ENCODE data around the gene RABL3.

RABL3 gene

GRCh38 chr3:120780977-120781376 lies 38.7 kb upstream of the RABL3 start:
- H3K27ac ChIP-seq (ENCODE audit: low read length), result no peak overlapping the region

GRCh38 chr3:120778776-120779175 lies 36.5 kb upstream of the RABL3 start:
- Histone ChIP-seq H3K4me3 (ENCODE audit: low read depth in 1 of 2, low read length in 2 of 2) (no peak overlapping the region), H3K9ac (ENCODE audit: low read depth, low read length) (no peak overlapping the region), H3K4me2 (ENCODE audit: insufficient read depth, low read length) (no peak overlapping the region), H3K36me3 (ENCODE audit: insufficient read depth, low read length) (peaks cover 60% of the 10 kb centered on the region), H2AFZ (ENCODE audit: low read depth, low read length) (no peak overlapping the region), H3K9me3 (ENCODE audit: insufficient read depth, low read length, severe bottlenecking) (no peaks in the 10 kb centered on the region), H4K20me1 (ENCODE audit: insufficient read depth, low read length) (no peaks in the 10 kb centered on the region), H3K27ac (ENCODE audit: low read length) (no peak overlapping the region), H3K27me3 (ENCODE audit: insufficient read depth, low read length, poor library complexity) (no peaks in the 10 kb centered on the region), H3K4me1 (ENCODE audit: insufficient read depth, low read length) (no peaks in the 10 kb centered on the region), H3K79me2 (ENCODE audit: insufficient read depth, low read length) (no peaks in the 10 kb centered on the region)
- ATAC-seq (ENCODE audit: insufficient read depth, low read depth), result no peak
- no peak for DNase-seq
- no peak for TF ChIP-seq CTCF (IDR thresholded peaks at IDR 0.05; ENCODE audit: borderline replicate concordance, extremely low read depth, low read length, poor library complexity, severe bottlenecking)
- no peak for TF ChIP-seq EZH2 (IDR thresholded peaks at IDR 0.05; ENCODE audit: borderline replicate concordance, low read depth, low read length, severe bottlenecking)

More at GRCh38 chr3:120780977-120781376, 38.7 kb upstream of the RABL3 start:
- Histone ChIP-seq H3K9me3 (ENCODE audit: insufficient read depth, low read length, severe bottlenecking) (no peaks in the 10 kb centered on the region), H3K4me3 (ENCODE audit: low read depth in 1 of 2, low read length in 2 of 2) (no peak overlapping the region), H3K79me2 (ENCODE audit: insufficient read depth, low read length) (no peaks in the 10 kb centered on the region), H3K4me2 (ENCODE audit: insufficient read depth, low read length) (no peak overlapping the region), H3K36me3 (ENCODE audit: insufficient read depth, low read length) (peaks cover 50% of the 10 kb centered on the region), H3K4me1 (ENCODE audit: insufficient read depth, low read length) (no peaks in the 10 kb centered on the region), H3K9ac (ENCODE audit: low read depth, low read length) (no peak overlapping the region), H2AFZ (ENCODE audit: low read depth, low read length) (no peak overlapping the region), H3K27me3 (ENCODE audit: insufficient read depth, low read length, poor library complexity) (no peaks in the 10 kb centered on the region), H4K20me1 (ENCODE audit: insufficient read depth, low read length) (no peaks in the 10 kb centered on the region)
- no peak for TF ChIP-seq EZH2 (IDR thresholded peaks at IDR 0.05; ENCODE audit: borderline replicate concordance, low read depth, low read length, severe bottlenecking)
- no peak for TF ChIP-seq CTCF (IDR thresholded peaks at IDR 0.05; ENCODE audit: borderline replicate concordance, extremely low read depth, low read length, poor library complexity, severe bottlenecking)
- ATAC-seq (ENCODE audit: insufficient read depth, low read depth) (no peak), DNase-seq (no peak)

- ATAC-seq (ENCODE audit: insufficient read depth, low read depth), result no peak
- H3K9me3 ChIP-seq (ENCODE audit: insufficient read depth, low read length, severe bottlenecking), result no peaks in the 10 kb centered on the region
These were observed 33.1 kb upstream of the RABL3 start for GRCh38 chr3:120775411-120775810.

More at GRCh38 chr3:120775411-120775810, 33.1 kb upstream of the RABL3 start:
- Histone ChIP-seq H3K27me3 (ENCODE audit: insufficient read depth, low read length, poor library complexity) (no peaks in the 10 kb centered on the region), H4K20me1 (ENCODE audit: insufficient read depth, low read length) (no peaks in the 10 kb centered on the region; the same call in 1 of the 2 replicates), H3K4me1 (ENCODE audit: insufficient read depth, low read length) (no peaks in the 10 kb centered on the region), H3K4me2 (ENCODE audit: insufficient read depth, low read length) (no peak overlapping the region), H3K9ac (ENCODE audit: low read depth, low read length) (no peak overlapping the region), H2AFZ (ENCODE audit: low read depth, low read length) (no peak overlapping the region), H3K27ac (ENCODE audit: low read length) (no peak overlapping the region), H3K4me3 (ENCODE audit: low read depth in 1 of 2, low read length in 2 of 2) (no peak overlapping the region), H3K79me2 (ENCODE audit: insufficient read depth, low read length) (no peaks in the 10 kb centered on the region), H3K36me3 (ENCODE audit: insufficient read depth, low read length) (peaks cover 64% of the 10 kb centered on the region)
- TF ChIP-seq CTCF (IDR thresholded peaks at IDR 0.05; ENCODE audit: borderline replicate concordance, extremely low read depth, low read length, poor library complexity, severe bottlenecking) (no peak), EZH2 (IDR thresholded peaks at IDR 0.05; ENCODE audit: borderline replicate concordance, low read depth, low read length, severe bottlenecking) (no peak)
- DNase-seq, result no peak

Data from DND-41 (cell line).